SIG-M5 treated with dmso at 0.1 percent for 504 hours (cell line): ENCODE results near the gene EXT2.

ENCODE experiments used
- DNase-seq: peaks from one replicate; lab custom pipeline; 2025; ENCODE audit not compliant: unreplicated experiment; lab: John Stamatoyannopoulos, UW

EXT2 gene

GRCh38 chr11:44199298-44199697, 103.8 kb downstream of the EXT2 start:
- DNase-seq = no peak

- no peak for DNase-seq
Measured at GRCh38 chr11:44199816-44200215, 104.3 kb downstream of the EXT2 start.

GRCh38 chr11:44203270-44204043, 108.0 kb downstream of the EXT2 start:
- no peak for DNase-seq

- DNase-seq = no peak
Measured at GRCh38 chr11:44205352-44205751, 109.9 kb downstream of the EXT2 start.

- DNase-seq = no peak
Measured at GRCh38 chr11:44205836-44206235, 110.4 kb downstream of the EXT2 start.

GRCh38 chr11:44207292-44207691, 111.8 kb downstream of the EXT2 start:
- DNase-seq = no peak

- no peak for DNase-seq
Measured at GRCh38 chr11:44208976-44209603, 113.6 kb downstream of the EXT2 start.

- no peak for DNase-seq
Measured at GRCh38 chr11:44212128-44212527, 116.7 kb downstream of the EXT2 start.

- no peak for DNase-seq
Measured at GRCh38 chr11:44213148-44213547, 117.7 kb downstream of the EXT2 start.

GRCh38 chr11:44217432-44217831, 122.0 kb downstream of the EXT2 start:
- DNase-seq = no peak

GRCh38 chr11:44219830-44220796, 124.6 kb downstream of the EXT2 start:
- no peak for DNase-seq

- no peak for DNase-seq
Measured at GRCh38 chr11:44221456-44221855, 126.0 kb downstream of the EXT2 start.

- DNase-seq = peak; percentile 9
Measured at GRCh38 chr11:44221992-44222391, 126.5 kb downstream of the EXT2 start.

GRCh38 chr11:44223238-44223637, 127.8 kb downstream of the EXT2 start:
- no peak for DNase-seq

GRCh38 chr11:44224867-44225501, 129.5 kb downstream of the EXT2 start:
- no peak for DNase-seq

GRCh38 chr11:44226490-44226889, 131.0 kb downstream of the EXT2 start:
- no peak for DNase-seq

GRCh38 chr11:44226945-44227344, 131.5 kb downstream of the EXT2 start:
- no peak for DNase-seq

- DNase-seq = no peak
Measured at GRCh38 chr11:44228379-44228778, 132.9 kb downstream of the EXT2 start.

GRCh38 chr11:44229098-44229497, 133.6 kb downstream of the EXT2 start:
- DNase-seq = no peak

GRCh38 chr11:44229624-44230023, 134.1 kb downstream of the EXT2 start:
- DNase-seq = no peak

- no peak for DNase-seq
Measured at GRCh38 chr11:44235765-44236201, 140.3 kb downstream of the EXT2 start.
